Measurements from ENCODE around the gene DAZ1.
"Not testable (repeated sequence)": the region's sequence is repeated elsewhere in the genome, so short reads cannot be mapped to it uniquely, and the experiment has no call there.

Gene DAZ1

GRCh38 chrY:23198908-23199307, at the start of gene DAZ1:
Gene DAZ1, minus strand, starts transcription at chrY:23199008. Its CDS starts 208 bp downstream, at chrY:23198800.
- DNase-seq: not testable (repeated sequence)

GRCh38 chrY:23219233-23219632, 20.4 kb upstream of the DAZ1 start, which contains the start of gene DAZ2:
Gene DAZ2, plus strand, starts transcription at chrY:23219533. Its CDS starts 208 bp downstream, at chrY:23219741.
- DNase-seq: not testable (repeated sequence)

GRCh38 chrY:23210681-23211080, 11.9 kb upstream of the DAZ1 start:
- not testable (repeated sequence) for DNase-seq

GRCh38 chrY:23209802-23210495, 11.1 kb upstream of the DAZ1 start:
- DNase-seq: not testable (repeated sequence)

- DNase-seq: not testable (repeated sequence)
Observed at GRCh38 chrY:23207455-23207854, 8.6 kb upstream of the DAZ1 start.
